ENCODE results near the gene PANK1.

GRCh38 chr10:89592539-89592938, 52.5 kb downstream of the PANK1 start:
- TF ChIP-seq CTCF (IDR thresholded peaks at IDR 0.05; ENCODE audit: control extremely low read depth in 1 of 3, insufficient read depth in 1 of 3, low read depth in 1 of 3, low read length in 3 of 3), result no peak
- no peak for TF ChIP-seq EP300 (IDR thresholded peaks at IDR 0.05; ENCODE audit: borderline replicate concordance in 1 of 2, low read depth in 2 of 2, low read length in 2 of 2)
- no peak for TF ChIP-seq POLR2A (IDR thresholded peaks at IDR 0.05; ENCODE audit: control extremely low read depth in 1 of 2, low read depth in 2 of 2, low read length in 2 of 2)
- TF ChIP-seq HDAC6 (IDR thresholded peaks at IDR 0.05; ENCODE audit: low read depth, low read length), result no peak
- TF ChIP-seq RNF2 (IDR thresholded peaks at IDR 0.05; ENCODE audit: borderline replicate concordance, low read depth, low read length, missing control alignments, poor library complexity, severe bottlenecking), result no peak
- no peak for TF ChIP-seq JUN (IDR thresholded peaks at IDR 0.05; ENCODE audit: low read depth, low read length)
- no peak for TF ChIP-seq TBP (IDR thresholded peaks at IDR 0.05; ENCODE audit: low read depth, low read length)
- no peak for TF ChIP-seq NRF1 (IDR thresholded peaks at IDR 0.05; ENCODE audit: low read depth, low read length)
- TF ChIP-seq PHF8 (conservative IDR thresholded peaks at IDR 0.05; ENCODE audit: low read depth, low read length), result no peak

Measured in H1 (cell line).